Measurements from ENCODE around the gene FTO. TPM values are rescaled to one million over a fixed set of nuclear protein-coding genes. Genes with fewer than 3 reads are reported as not detected.

The FTO gene
- total RNA-seq, 4 donors from 2014 or later: 29.0 to 64.1 (median 48.1) TPM

DNA sequence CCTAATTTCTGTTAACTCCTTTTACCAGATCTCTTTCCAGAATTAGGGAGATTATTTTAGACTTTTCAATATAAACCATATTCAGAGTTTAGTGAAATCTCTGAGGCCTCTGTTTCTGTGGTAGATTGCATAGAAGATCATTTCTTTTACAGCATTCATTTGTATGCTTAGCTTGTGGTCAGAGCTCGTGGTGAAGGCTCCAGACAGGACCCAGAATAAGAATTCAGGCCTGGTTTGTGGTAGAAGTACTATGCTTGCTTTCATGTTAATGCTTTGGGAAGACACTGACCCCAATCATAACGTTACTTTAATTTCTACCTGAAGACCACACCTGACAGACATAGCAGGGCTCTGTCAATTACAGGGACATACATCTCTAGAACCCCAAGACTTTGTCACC, 258.1 kb downstream of the FTO start:
- no peaks in the 10 kb centered on the region for H3K27me3 ChIP-seq
- DNase-seq: no peak
- H3K4me3 ChIP-seq: no peak overlapping the region
- intact Hi-C loops (cut with DNase I): no loop called here
- WGBS, 2 donors: 61 to 100% methylated on average over 2 of the region's 2 CpGs
- peaks cover 0 to 9% (median 0%) of the 10 kb centered on the region in 3 donors for H3K4me1 ChIP-seq
- TF ChIP-seq, protein P1, sequence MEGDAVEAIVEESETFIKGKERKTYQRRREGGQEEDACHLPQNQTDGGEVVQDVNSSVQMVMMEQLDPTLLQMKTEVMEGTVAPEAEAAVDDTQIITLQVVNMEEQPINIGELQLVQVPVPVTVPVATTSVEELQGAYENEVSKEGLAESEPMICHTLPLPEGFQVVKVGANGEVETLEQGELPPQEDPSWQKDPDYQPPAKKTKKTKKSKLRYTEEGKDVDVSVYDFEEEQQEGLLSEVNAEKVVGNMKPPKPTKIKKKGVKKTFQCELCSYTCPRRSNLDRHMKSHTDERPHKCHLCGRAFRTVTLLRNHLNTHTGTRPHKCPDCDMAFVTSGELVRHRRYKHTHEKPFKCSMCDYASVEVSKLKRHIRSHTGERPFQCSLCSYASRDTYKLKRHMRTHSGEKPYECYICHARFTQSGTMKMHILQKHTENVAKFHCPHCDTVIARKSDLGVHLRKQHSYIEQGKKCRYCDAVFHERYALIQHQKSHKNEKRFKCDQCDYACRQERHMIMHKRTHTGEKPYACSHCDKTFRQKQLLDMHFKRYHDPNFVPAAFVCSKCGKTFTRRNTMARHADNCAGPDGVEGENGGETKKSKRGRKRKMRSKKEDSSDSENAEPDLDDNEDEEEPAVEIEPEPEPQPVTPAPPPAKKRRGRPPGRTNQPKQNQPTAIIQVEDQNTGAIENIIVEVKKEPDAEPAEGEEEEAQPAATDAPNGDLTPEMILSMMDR (IDR thresholded peaks at IDR 0.05): no peak
- TF ChIP-seq POLR2A (IDR thresholded peaks at IDR 0.05): no peak
- H3K36me3 ChIP-seq: no peaks in the 10 kb centered on the region
- no peaks in the 10 kb centered on the region for H3K9me3 ChIP-seq
- no peak overlapping the region for H3K27ac ChIP-seq

DNA sequence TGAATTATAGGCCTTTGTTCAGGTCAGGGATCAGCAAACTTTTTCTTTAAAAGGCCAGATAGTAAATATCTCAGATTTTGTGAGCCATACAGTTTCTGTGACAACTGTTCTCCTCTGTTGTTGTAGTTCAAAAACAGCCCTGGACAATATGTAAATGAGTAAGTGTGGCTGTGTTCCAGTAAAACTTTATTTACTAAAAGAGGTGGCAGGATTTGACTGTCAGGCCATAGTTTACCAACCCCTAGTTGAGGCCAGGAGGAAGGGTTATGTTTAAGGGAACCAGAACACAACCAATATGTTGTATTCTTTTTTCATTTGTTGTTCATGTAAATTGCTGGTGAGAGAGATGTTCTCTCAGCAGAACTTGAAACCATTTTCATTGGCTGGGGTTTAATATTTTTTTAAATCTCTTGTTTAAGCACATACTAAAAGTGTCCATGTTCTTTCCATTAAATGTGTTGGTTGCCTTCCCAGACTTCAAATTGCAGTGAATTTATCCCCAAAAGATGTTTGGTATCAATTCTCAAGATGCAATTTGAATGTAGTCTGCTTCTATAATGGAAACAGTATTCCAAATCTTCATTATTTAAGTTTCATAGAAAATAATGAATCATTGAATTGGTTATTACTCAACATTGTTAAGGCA, 260.3 kb downstream of the FTO start:
- intact Hi-C loops (cut with DNase I): no loop called here
- Histone ChIP-seq H3K27ac (no peak overlapping the region), H3K27me3 (no peaks in the 10 kb centered on the region), H3K36me3 (no peaks in the 10 kb centered on the region), H3K9me3 (no peaks in the 10 kb centered on the region), H3K4me3 (no peak overlapping the region), H3K4me1 (peaks cover 0 to 9% (median 0%) of the 10 kb centered on the region in 3 donors)
- DNase-seq: no peak
- TF ChIP-seq POLR2A (IDR thresholded peaks at IDR 0.05): no peak
- TF ChIP-seq, protein P1 (IDR thresholded peaks at IDR 0.05): no peak

DNA sequence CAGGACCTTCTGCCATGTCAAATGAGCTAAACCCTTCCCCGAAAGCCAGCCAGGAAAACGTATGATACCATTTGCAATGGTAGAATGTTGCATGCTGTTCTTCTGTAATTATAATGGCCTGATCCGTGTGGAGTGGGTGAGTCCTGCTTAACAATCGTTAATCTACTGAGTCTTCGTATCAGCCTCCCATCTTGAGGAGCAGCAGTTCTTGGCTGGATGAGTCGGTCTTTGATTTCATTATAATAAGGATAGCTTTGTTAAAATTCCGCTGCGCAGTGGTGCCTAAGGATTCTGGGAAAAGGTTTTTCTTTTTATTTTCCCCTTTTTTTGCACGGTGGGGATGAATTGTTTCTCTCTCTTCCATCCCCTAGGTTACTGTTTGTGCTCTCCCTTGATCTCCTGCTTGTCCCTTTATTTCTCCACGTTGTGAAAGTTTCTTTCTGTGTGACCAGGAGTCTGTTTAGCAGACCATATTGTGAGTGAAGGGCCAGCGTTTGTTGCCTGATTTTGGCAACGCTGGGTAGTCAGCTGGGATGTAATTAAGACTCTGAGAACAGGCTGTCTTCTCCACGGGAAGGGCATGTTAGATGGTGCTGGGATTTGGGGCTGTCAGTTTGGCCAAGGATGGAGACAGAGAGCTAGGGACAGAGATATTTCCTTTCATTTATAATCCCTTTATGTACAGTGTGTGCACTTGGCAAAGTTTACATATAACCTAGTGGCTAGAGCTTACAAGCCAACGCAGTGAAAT, 263.0 kb downstream of the FTO start:
- 81 to 85% methylated on average over 13 to 14 of the region's 14 CpGs for WGBS, 2 donors
- intact Hi-C loops (cut with DNase I): no loop called here
- Histone ChIP-seq H3K27me3 (no peaks in the 10 kb centered on the region), H3K4me1 (no peaks in the 10 kb centered on the region), H3K4me3 (no peak overlapping the region), H3K27ac (no peak overlapping the region), H3K9me3 (no peaks in the 10 kb centered on the region), H3K36me3 (no peaks in the 10 kb centered on the region)
- no peak for DNase-seq
- no peak for TF ChIP-seq POLR2A (IDR thresholded peaks at IDR 0.05)
- TF ChIP-seq, protein P1 (IDR thresholded peaks at IDR 0.05): no peak

DNA sequence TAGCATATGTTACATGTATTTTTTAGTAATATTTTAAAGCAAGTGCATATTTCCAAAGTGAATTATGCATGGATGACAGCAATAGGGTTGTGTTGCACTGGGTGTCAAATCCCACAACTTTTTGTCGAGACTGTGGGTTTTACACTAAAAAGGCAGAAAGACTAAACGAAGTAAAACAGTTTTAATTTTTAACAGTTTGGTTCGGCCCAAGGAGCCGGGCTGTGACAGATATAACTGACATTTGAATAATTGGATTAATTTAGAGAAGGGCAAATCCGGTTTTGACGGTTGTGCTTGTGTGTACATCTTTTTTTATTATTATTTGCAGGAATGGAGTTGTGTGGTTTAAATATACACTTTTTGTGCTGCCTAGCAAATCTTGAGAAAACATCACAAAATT, 263.6 kb downstream of the FTO start:
- Histone ChIP-seq H3K27ac (no peak overlapping the region), H3K27me3 (no peaks in the 10 kb centered on the region), H3K4me1 (no peaks in the 10 kb centered on the region), H3K36me3 (no peaks in the 10 kb centered on the region), H3K4me3 (no peak overlapping the region), H3K9me3 (no peaks in the 10 kb centered on the region)
- TF ChIP-seq POLR2A (IDR thresholded peaks at IDR 0.05): no peak
- TF ChIP-seq, protein P1 (IDR thresholded peaks at IDR 0.05): no peak
- intact Hi-C loops (cut with DNase I): no loop called here
- 95 to 98% methylated on average over 6 of the region's 6 CpGs for WGBS, 2 donors
- DNase-seq: no peak

DNA sequence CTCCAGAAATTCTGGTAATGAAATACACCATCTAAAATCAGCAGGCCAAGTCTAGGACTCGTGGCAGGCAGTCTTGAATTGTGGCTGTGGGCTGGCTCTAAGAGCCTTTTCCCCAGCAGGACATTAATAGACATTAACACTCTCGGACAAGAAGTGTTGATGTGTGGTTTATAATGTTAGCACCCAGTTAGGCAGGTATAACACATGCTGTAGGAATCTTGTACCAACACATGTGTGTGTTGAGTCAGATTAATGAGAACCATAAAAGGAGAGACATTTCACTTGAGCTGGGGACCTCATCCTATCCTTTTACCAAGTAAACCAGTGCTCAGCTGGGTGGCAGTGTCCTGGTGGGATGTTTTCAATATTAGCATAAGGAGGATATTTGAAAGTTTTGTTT, 264.5 kb downstream of the FTO start:
- 80 to 82% methylated on average over 2 of the region's 2 CpGs for WGBS, 2 donors
- no peaks in the 10 kb centered on the region for H3K36me3 ChIP-seq
- H3K27ac ChIP-seq: no peak overlapping the region

More for the DNA sequence above, 264.5 kb downstream of the FTO start:
- no peak overlapping the region for H3K4me3 ChIP-seq
- TF ChIP-seq, protein P1 (IDR thresholded peaks at IDR 0.05): no peak
- no peak for TF ChIP-seq POLR2A (IDR thresholded peaks at IDR 0.05)
- intact Hi-C loops (cut with DNase I): no loop called here
- no peaks in the 10 kb centered on the region for H3K27me3 ChIP-seq
- no peak for DNase-seq
- H3K4me1 ChIP-seq: no peaks in the 10 kb centered on the region
- H3K9me3 ChIP-seq: no peaks in the 10 kb centered on the region

Measured in esophagus squamous epithelium (tissue), 5 donors.